ENCODE measurements around the gene SEPTIN12. TPM values are rescaled to one million over a fixed set of nuclear protein-coding genes. Genes with fewer than 3 reads are reported as not detected.
"Not testable (repeated sequence)": the region's sequence is repeated elsewhere in the genome, so short reads cannot be mapped to it uniquely, and the experiment has no call there.

The SEPTIN12 gene
- total RNA-seq, 4 donors from 2014 or later = not detected

- no peak overlapping the region for H3K27ac ChIP-seq
- H3K27me3 ChIP-seq = no peaks in the 10 kb centered on the region
- H3K9me3 ChIP-seq = no peaks in the 10 kb centered on the region
- H3K4me1 ChIP-seq = peaks cover 0 to 14% (median 4%) of the 10 kb centered on the region in 3 donors
- H3K36me3 ChIP-seq = no peaks in the 10 kb centered on the region
- intact Hi-C loops (cut with DNase I) = no loop called here
- DNase-seq = no peak
- H3K4me3 ChIP-seq = no peak overlapping the region
- 81 to 86% methylated on average over 22 to 23 of the region's 23 CpGs for WGBS, 2 donors
- no peak for TF ChIP-seq POLR2A (IDR thresholded peaks at IDR 0.05)
- TF ChIP-seq CTCF (IDR thresholded peaks at IDR 0.05) = no peak
Measured at GRCh38 chr16:4785758-4786433, 2.2 kb downstream of the SEPTIN12 start.

GRCh38 chr16:4784444-4784987 lies 3.6 kb downstream of the SEPTIN12 start:
- H3K27me3 ChIP-seq = not testable (repeated sequence)

GRCh38 chr16:4783951-4784336 lies 4.2 kb downstream of the SEPTIN12 start:
- 50 to 80% methylated on average over 1 to 3 of the region's 16 CpGs for WGBS, 2 donors
- intact Hi-C loops (cut with DNase I) = no loop called here
- H3K36me3 ChIP-seq = no peaks in the 10 kb centered on the region
- H3K9me3 ChIP-seq = no peaks in the 10 kb centered on the region
- no peak for DNase-seq
- no peak overlapping the region for H3K4me3 ChIP-seq
- no peak overlapping the region for H3K27ac ChIP-seq
- no peak for TF ChIP-seq POLR2A (IDR thresholded peaks at IDR 0.05)
- no peak for TF ChIP-seq CTCF (IDR thresholded peaks at IDR 0.05)
- peaks cover 0 to 14% (median 4%) of the 10 kb centered on the region in 3 donors for H3K4me1 ChIP-seq
- H3K27me3 ChIP-seq = no peaks in the 10 kb centered on the region

More at GRCh38 chr16:4784444-4784987, 3.6 kb downstream of the SEPTIN12 start:
- H3K27ac ChIP-seq; intact Hi-C loops (cut with DNase I); H3K9me3 ChIP-seq; DNase-seq; H3K4me3 ChIP-seq; H3K36me3 ChIP-seq: not testable (repeated sequence)
- 78 to 96% methylated on average over 6 to 14 of the region's 14 CpGs for WGBS, 2 donors
- H3K4me1 ChIP-seq = peaks cover 0 to 14% (median 4%) of the 10 kb centered on the region in 3 donors

GRCh38 chr16:4783251-4783950 lies 4.7 kb downstream of the SEPTIN12 start:
- no peak for DNase-seq

GRCh38 chr16:4780235-4780634 lies 7.9 kb downstream of the SEPTIN12 start:
- no peak for DNase-seq
- TF ChIP-seq POLR2A (IDR thresholded peaks at IDR 0.05) (no peak), CTCF (IDR thresholded peaks at IDR 0.05) (no peak)
- intact Hi-C loops (cut with DNase I) = no loop called here
- H3K9me3 ChIP-seq = no peaks in the 10 kb centered on the region
- peaks cover 0 to 4% (median 0%) of the 10 kb centered on the region in 4 donors for H3K27me3 ChIP-seq
- no peaks in the 10 kb centered on the region for H3K36me3 ChIP-seq
- no peak overlapping the region for H3K27ac ChIP-seq
- no peaks in the 10 kb centered on the region for H3K4me1 ChIP-seq
- no peak overlapping the region for H3K4me3 ChIP-seq
- WGBS, 2 donors = 62 to 70% methylated on average over 3 to 4 of the region's 4 CpGs

More at GRCh38 chr16:4783251-4783950, 4.7 kb downstream of the SEPTIN12 start:
- Histone ChIP-seq H3K4me3 (no peak overlapping the region), H3K9me3 (no peaks in the 10 kb centered on the region), H3K4me1 (peaks cover 0 to 14% (median 4%) of the 10 kb centered on the region in 3 donors), H3K36me3 (no peaks in the 10 kb centered on the region), H3K27ac (no peak overlapping the region), H3K27me3 (no peaks in the 10 kb centered on the region)
- WGBS, 2 donors = 83 to 86% methylated on average over 14 of the region's 25 CpGs
- no peak for TF ChIP-seq CTCF (IDR thresholded peaks at IDR 0.05)
- TF ChIP-seq POLR2A (IDR thresholded peaks at IDR 0.05) = no peak
- intact Hi-C loops (cut with DNase I) = no loop called here

Measured in esophagus squamous epithelium (tissue), 5 donors.